HFFc6 (cell line): Measurements from ENCODE around the gene UNC5C. TPM values are rescaled to one million over a fixed set of nuclear protein-coding genes. Genes with fewer than 3 reads are reported as not detected.

Experiments
- DNase-seq: peaks from one replicate; pipeline ENCODE4 v3.0.0-alpha.2; 2018
- H3K27ac Mint-ChIP-seq: 2 replicates; pipeline ENCODE4 v1.8.0; 2020; ENCODE audit warnings: mild to moderate bottlenecking, mixed read lengths
- H3K27me3 Mint-ChIP-seq: 2 replicates; pipeline ENCODE4 v1.8.0; 2021; ENCODE audit warnings: mild to moderate bottlenecking, moderate library complexity, mixed read lengths; ENCODE audit not compliant: insufficient read depth
- H3K36me3 Mint-ChIP-seq: 2 replicates; pipeline ENCODE4 v1.8.0; 2021; ENCODE audit warnings: low read depth, mixed read lengths
- H3K4me1 Mint-ChIP-seq: 2 replicates; pipeline ENCODE4 v1.8.0; 2020; ENCODE audit warnings: low read depth, mixed read lengths
- H3K4me3 Mint-ChIP-seq: 2 replicates; pipeline ENCODE4 v1.8.0; 2020; ENCODE audit warnings: mild to moderate bottlenecking, moderate library complexity, mixed read lengths
- H3K9me3 Mint-ChIP-seq: 2 replicates; pipeline ENCODE4 v1.8.0; 2020; ENCODE audit warnings: mild to moderate bottlenecking, mixed read lengths
- total RNA-seq, 6 experiments: library from RNA; stranded (reverse); fragmentation: NEBNext Ultra II Directional; extraction: Animal tissue kit (Norgen Biotek cat#: 25700); gene quantifications; 2 replicates in 1 of 6; 3 replicates in 5 of 6; pipeline ENCODE4 v1.2.3, GENCODE V29; 2021
- TF ChIP-seq, protein P1 (sequence below): fragments of 200-600 bp; sonication (generic); IDR thresholded peaks from 2 replicates; pipeline ENCODE4 v1.5.0; 2021; ENCODE audit warnings: antibody characterized with exemption, mild to moderate bottlenecking

UNC5C gene
- total RNA-seq, 6 experiments from 2014 or later: not detected

DNA sequence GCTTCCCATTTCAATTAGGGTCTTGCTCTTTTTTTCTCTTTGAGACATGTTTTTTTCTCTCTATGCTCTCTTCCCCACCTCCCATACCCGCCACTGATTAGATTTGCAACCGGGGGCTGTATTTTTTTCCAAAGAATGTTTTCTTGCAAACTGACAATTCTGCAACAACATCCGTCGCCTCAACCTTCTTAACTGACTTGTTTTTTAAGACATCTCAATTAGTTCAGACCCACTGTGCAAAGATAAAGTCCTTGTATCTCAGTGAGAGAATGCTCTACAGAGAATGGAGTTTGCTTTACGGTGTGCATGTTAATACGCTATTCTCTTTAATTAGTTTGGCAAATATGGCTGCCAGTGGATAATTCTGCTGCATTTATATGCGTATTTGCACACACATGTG is 126.3 kb downstream of the UNC5C start:
- Mint-ChIP-seq H3K4me1 (no peaks in the 10 kb centered on the region), H3K27me3 (no peaks in the 10 kb centered on the region; the same call in 1 of the 2 replicates), H3K27ac (no peak overlapping the region), H3K4me3 (no peak overlapping the region), H3K36me3 (no peaks in the 10 kb centered on the region; the same call in 1 of the 2 replicates), H3K9me3 (peaks cover 35% of the 10 kb centered on the region)
- DNase-seq: no peak
- TF ChIP-seq, protein P1, sequence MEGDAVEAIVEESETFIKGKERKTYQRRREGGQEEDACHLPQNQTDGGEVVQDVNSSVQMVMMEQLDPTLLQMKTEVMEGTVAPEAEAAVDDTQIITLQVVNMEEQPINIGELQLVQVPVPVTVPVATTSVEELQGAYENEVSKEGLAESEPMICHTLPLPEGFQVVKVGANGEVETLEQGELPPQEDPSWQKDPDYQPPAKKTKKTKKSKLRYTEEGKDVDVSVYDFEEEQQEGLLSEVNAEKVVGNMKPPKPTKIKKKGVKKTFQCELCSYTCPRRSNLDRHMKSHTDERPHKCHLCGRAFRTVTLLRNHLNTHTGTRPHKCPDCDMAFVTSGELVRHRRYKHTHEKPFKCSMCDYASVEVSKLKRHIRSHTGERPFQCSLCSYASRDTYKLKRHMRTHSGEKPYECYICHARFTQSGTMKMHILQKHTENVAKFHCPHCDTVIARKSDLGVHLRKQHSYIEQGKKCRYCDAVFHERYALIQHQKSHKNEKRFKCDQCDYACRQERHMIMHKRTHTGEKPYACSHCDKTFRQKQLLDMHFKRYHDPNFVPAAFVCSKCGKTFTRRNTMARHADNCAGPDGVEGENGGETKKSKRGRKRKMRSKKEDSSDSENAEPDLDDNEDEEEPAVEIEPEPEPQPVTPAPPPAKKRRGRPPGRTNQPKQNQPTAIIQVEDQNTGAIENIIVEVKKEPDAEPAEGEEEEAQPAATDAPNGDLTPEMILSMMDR: no peak

DNA sequence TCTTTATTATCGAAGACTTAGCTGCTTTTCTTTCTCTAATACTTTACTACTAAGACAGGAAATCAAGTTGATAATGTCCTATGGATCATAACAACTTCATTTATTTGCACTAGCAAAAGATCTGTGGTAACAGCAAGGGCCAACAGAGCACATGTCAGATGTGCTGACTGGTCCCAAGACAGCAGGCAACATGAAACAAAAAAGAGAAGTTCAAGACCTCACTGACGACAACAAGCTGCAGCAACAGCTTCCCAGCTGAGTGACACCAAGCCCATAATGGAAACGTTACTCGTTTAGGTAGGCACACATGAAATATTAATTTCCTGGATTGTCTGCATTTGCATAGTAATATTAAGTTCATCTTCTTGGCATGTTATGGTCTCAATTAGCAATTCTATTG is 126.9 kb downstream of the UNC5C start:
- no peak for DNase-seq
- H3K4me1 Mint-ChIP-seq: no peaks in the 10 kb centered on the region
- H3K27me3 Mint-ChIP-seq: no peaks in the 10 kb centered on the region; the same call in 1 of the 2 replicates
- H3K4me3 Mint-ChIP-seq: no peak overlapping the region
- TF ChIP-seq, protein P1: no peak
- H3K36me3 Mint-ChIP-seq: no peaks in the 10 kb centered on the region; the same call in 1 of the 2 replicates
- H3K9me3 Mint-ChIP-seq: peaks cover 35% of the 10 kb centered on the region
- H3K27ac Mint-ChIP-seq: no peak overlapping the region

DNA sequence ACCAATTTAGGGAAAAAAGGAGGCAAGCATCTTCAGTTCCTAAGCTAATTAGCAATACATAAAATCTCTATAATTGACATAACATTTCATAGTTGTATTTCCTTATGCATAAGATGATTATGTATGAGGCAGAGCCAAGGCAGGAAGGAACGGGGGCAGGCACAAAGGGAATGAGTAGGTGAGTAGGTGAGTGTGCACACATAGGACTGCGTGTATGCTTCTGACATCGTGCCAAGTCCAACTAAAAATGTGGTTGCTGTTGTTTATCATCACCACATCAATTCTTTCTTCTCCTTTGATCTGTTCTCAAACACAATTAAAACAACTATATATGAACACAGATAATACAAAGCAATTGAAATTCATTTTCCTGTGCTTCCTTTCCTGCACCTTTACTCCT is 131.2 kb downstream of the UNC5C start:
- Mint-ChIP-seq H3K4me1 (no peaks in the 10 kb centered on the region), H3K36me3 (no peaks in the 10 kb centered on the region; the same call in 1 of the 2 replicates), H3K27ac (no peak overlapping the region), H3K9me3 (peaks cover 32% of the 10 kb centered on the region), H3K4me3 (no peak overlapping the region), H3K27me3 (no peaks in the 10 kb centered on the region)
- TF ChIP-seq, protein P1: no peak
- no peak for DNase-seq

DNA sequence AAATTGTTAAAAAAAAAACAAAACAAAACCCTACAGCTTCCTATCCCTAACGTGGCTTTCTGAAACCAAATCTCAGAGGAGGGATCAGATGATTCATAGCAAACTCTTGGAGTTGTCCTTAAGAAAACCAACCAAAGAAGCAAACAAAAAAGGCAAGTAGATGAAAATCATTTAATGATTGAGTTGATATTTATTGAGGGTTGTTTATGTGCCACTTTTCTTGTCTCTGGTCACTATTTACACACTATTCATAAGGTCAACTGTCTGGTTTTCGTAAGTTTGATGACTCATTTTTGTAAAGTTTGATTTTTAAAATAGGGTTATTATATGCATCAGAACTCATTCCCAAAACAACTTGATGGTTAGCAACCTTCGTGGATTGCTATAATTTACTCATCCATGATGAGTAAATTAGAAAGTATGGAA is 133.4 kb downstream of the UNC5C start:
- no peak for DNase-seq
- Mint-ChIP-seq H3K9me3 (peaks cover 29% of the 10 kb centered on the region), H3K36me3 (no peaks in the 10 kb centered on the region), H3K4me3 (no peak overlapping the region), H3K27me3 (no peaks in the 10 kb centered on the region), H3K27ac (no peak overlapping the region), H3K4me1 (no peaks in the 10 kb centered on the region)
- TF ChIP-seq, protein P1: no peak

DNA sequence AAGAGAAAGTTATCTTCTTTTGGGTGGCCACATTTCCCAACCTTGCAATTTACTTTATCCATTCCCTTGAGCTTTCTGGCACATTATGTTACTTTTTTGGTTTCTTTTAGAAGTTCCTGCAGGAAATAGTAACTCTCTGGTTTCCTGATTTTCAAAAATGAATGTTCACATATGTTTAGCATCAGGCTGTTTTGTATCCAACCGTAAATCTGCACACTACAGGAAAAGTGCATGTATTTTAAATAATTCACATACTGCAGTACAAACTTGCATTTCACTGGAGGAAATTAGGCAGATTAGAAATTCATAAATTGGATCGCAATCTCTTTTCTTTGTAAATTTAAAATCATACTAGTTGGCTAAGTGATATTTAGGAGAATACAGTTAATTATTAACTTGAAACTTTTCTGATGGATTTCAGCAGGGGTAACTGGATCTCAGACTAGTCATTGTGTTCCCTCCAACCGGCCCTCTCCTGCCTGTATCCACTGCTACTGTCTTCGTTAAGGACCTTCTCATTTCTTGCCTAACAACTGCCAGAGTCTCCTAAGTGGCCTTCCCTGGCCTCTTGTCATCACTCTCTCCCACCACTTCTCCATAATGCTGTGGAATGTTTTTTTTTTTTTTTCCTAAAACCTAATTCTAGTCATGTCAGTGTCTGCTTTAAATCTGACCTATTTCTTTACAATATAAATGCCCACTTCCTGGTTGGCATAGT is 137.2 kb downstream of the UNC5C start:
- Mint-ChIP-seq H3K27me3 (no peaks in the 10 kb centered on the region; the same call in 1 of the 2 replicates), H3K4me1 (no peaks in the 10 kb centered on the region), H3K27ac (no peak overlapping the region), H3K9me3 (peaks cover 39% of the 10 kb centered on the region), H3K36me3 (no peaks in the 10 kb centered on the region), H3K4me3 (no peak overlapping the region)
- no peak for DNase-seq
- TF ChIP-seq, protein P1: no peak
